ENCODE measurements around the gene PARS2. TPM values are rescaled to one million over a fixed set of nuclear protein-coding genes. Genes with fewer than 3 reads are reported as not detected.

Gene PARS2
- total RNA-seq, 4 donors from 2014 or later = 1.4 to 4.6 (median 2.0) TPM

DNA sequence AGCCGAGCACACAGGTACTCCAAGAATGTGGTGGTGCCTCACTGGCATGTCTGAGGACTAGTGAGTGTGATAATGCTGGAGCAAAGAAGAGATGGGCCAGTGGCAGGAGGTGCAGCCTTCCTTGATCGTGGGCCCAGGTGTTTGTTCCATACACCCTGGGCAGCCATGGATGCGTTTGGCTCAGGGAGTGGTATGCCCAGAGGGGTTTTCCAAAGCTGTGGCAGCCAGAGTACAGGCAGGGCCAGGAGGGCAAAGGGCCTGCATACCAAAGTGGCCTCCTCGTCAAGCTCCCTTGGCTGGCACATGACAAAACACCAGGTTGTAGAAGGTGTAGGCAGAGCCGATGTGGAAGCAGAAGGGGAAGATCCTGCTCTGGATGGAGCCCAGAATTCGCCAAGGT lies 19.0 kb downstream of the PARS2 start:
- DNase-seq (ENCODE audit: low spot score) (no peak), ATAC-seq (ENCODE audit: low FRiP score) (no peak)
- TF ChIP-seq, protein P1, sequence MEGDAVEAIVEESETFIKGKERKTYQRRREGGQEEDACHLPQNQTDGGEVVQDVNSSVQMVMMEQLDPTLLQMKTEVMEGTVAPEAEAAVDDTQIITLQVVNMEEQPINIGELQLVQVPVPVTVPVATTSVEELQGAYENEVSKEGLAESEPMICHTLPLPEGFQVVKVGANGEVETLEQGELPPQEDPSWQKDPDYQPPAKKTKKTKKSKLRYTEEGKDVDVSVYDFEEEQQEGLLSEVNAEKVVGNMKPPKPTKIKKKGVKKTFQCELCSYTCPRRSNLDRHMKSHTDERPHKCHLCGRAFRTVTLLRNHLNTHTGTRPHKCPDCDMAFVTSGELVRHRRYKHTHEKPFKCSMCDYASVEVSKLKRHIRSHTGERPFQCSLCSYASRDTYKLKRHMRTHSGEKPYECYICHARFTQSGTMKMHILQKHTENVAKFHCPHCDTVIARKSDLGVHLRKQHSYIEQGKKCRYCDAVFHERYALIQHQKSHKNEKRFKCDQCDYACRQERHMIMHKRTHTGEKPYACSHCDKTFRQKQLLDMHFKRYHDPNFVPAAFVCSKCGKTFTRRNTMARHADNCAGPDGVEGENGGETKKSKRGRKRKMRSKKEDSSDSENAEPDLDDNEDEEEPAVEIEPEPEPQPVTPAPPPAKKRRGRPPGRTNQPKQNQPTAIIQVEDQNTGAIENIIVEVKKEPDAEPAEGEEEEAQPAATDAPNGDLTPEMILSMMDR (IDR thresholded peaks at IDR 0.05) = no peak

DNA sequence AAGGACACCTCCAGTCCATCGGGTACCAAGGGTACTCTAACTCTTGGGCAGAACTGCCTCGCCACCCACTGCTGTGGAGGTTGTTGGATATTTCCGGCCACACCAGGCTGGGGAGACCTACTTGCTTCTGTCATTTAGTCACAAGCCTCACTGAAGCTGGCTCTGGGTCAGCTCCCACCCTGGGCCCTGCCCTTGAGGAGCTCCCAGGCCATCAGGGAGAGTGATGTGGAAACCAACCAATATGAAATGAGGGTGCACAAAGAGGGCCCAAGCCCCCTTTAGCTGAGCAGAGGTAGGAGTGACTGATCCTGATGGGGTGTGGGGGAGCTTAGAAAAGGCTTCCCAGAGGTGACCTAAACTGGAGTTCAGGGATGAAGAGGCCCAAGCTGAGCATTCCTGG lies 19.6 kb downstream of the PARS2 start:
- no peak for DNase-seq (ENCODE audit: low spot score)
- TF ChIP-seq, protein P1 (IDR thresholded peaks at IDR 0.05) = no peak
- ATAC-seq (ENCODE audit: low FRiP score) = no peak

DNA sequence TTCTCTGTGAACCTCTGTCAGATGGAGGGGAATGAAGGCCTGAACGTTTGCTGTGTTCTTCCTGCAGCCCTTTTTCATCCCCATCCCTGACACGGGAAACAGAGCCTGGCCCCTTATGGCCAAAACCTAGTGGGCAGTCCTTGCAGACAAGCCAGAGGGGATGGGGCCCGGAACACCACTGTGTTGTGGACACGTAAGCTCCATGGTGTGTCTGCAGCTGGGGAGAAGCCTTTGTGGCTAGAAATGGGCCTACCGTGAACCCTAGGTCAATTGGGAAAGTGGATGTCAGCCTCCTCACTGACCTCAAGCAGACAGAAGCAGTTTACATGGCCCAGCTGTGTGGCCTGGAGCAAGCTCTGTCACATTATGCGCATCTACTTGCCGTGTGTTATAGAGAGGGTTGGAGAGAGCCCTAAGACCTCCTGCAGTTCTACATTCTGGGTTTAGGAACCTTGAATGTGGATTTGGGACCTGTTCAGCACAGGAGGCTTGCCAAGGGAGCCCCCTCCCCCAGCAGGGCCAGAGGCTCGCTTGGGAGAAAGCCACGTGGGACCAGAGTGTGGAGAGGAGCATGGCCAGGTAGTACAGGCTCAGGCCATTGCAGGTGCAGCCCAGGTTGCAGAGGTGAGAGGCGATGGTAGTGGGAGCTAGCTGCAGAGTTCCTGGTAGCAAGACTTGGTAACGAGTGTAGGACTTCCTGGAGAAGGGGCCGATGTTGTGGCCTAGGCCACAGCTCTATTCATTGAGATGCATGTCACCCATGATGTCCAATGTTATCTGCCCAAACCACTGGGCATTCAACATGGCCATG lies 20.7 kb downstream of the PARS2 start:
- ATAC-seq (ENCODE audit: low FRiP score) (no peak), DNase-seq (ENCODE audit: low spot score) (no peak)
- TF ChIP-seq, protein P1 (IDR thresholded peaks at IDR 0.05) = no peak

DNA sequence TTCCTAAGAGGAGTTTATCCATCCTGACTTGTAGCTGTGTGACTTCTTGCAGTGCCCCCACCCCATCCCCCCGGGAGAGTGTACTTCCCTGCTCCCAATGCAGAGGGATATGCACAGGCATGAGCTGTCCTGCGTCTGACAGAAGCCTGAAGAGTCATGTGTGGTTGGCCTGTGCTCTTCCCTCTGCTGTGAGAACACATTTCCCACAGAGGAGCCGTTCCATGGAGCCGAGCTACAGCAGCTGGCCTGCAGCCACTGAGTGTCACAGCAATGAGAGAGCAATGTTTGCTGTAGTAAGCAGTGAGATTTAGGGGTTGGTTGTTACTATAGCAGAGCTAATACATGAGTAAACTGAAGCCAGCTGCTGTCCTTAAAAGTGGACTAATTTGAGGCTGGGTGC lies 22.0 kb downstream of the PARS2 start:
- no peak for DNase-seq (ENCODE audit: low spot score)
- no peak for ATAC-seq (ENCODE audit: low FRiP score)
- TF ChIP-seq, protein P1 (IDR thresholded peaks at IDR 0.05) = no peak

DNA sequence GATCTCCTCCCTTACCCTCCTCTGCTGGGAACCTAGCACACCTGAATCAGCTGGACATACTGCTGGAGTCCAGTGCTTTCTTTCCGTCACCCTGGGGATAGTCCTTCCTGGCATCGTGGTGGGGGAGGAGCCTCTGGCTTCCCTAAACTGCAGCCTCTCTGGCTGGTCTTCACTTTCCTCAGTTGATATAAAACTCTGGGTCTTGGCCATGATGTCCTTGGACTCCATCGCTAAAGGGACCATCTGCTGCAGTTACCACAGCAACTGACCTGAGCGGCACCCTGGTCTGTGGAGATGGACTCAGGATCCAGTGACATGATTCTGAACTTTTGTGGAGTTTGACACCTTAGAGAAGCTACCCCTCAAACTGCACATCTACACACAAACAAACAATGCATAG lies 22.8 kb downstream of the PARS2 start:
- TF ChIP-seq, protein P1 (IDR thresholded peaks at IDR 0.05) = no peak

DNA sequence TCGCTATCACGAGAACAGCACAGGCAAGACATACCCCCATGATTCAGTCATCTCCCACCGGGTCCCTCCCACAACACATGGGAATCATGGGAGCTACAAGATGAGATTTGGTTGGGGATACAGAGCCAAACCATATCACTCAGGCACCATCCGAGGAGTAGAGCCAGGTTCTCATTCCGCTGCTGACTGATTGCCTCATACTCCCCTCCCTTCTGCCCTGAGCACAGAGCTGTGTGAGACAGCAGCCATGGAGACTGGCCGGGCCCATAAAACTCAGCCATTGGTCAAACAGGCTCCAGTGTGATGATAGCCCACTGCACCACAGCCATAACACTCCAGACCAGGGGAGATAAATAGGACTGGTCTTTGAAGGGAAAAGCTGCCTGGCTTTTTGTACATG lies 26.1 kb downstream of the PARS2 start:
- DNase-seq (ENCODE audit: low spot score) (no peak), ATAC-seq (ENCODE audit: low FRiP score) (no peak)
- TF ChIP-seq, protein P1 (IDR thresholded peaks at IDR 0.05) = no peak

More for the DNA sequence above, 22.8 kb downstream of the PARS2 start:
- no peak for DNase-seq (ENCODE audit: low spot score)
- ATAC-seq (ENCODE audit: low FRiP score) = no peak

DNA sequence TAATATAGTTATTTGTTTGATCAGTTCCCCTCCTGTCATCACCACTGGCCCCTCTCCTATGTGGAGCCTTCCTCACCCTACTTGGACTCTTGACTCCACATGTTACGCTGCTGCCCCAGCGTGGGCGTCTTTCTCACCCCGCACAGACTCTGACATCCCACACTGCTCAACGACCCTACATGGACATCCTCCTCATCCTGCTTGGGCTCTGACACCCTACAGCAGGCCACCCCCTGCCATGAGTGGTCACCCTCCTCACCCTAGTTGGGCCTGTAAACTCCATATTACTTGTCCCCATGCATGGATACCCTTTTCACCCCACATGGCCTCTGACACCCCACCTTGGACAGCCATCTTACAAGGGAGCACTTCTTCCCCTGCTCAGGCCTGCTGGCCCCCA lies 27.6 kb downstream of the PARS2 start:
- no peak for ATAC-seq (ENCODE audit: low FRiP score)
- TF ChIP-seq, protein P1 (IDR thresholded peaks at IDR 0.05) = no peak
- DNase-seq (ENCODE audit: low spot score) = no peak
